Measurements from ENCODE around the gene PARD6G. TPM values are rescaled to one million over a fixed set of nuclear protein-coding genes. Genes with fewer than 3 reads are reported as not detected.

PARD6G gene
- total RNA-seq, 4 donors from 2014 or later: 24.3 to 37.8 (median 33.1) TPM

- no peak for DNase-seq
- 58 to 68% methylated on average over 6 of the region's 12 CpGs for WGBS, 2 donors
- Histone ChIP-seq H3K36me3 (peaks cover 0 to 6% (median 0%) of the 10 kb centered on the region in 3 donors), H3K4me1 (peaks cover 0 to 60% (median 31%) of the 10 kb centered on the region in 3 donors), H3K27ac (peak overlapping the region in 3 of 4 donors; percentile 39 to 91 (median 66)), H3K27me3 (no peaks in the 10 kb centered on the region), H3K4me3 (no peak overlapping the region), H3K9me3 (no peaks in the 10 kb centered on the region)
- intact Hi-C loops (cut with DNase I): no loop called here
- TF ChIP-seq POLR2A (IDR thresholded peaks at IDR 0.05): no peak
- no peak for TF ChIP-seq CTCF (IDR thresholded peaks at IDR 0.05)
Measured at GRCh38 chr18:80181642-80182461, 65.5 kb downstream of the PARD6G start.

GRCh38 chr18:80180778-80181564 is 66.3 kb downstream of the PARD6G start:
- peaks cover 0 to 6% (median 0%) of the 10 kb centered on the region in 3 donors for H3K36me3 ChIP-seq
- no peak overlapping the region for H3K4me3 ChIP-seq
- intact Hi-C loops (cut with DNase I): no loop called here
- no peak for DNase-seq
- no peaks in the 10 kb centered on the region for H3K27me3 ChIP-seq
- TF ChIP-seq CTCF (IDR thresholded peaks at IDR 0.05): no peak
- TF ChIP-seq POLR2A (IDR thresholded peaks at IDR 0.05): no peak
- 90 to 95% methylated on average over 12 to 14 of the region's 33 CpGs for WGBS, 2 donors
- no peaks in the 10 kb centered on the region for H3K9me3 ChIP-seq
- peaks cover 4 to 69% (median 31%) of the 10 kb centered on the region in 3 donors for H3K4me1 ChIP-seq
- peak overlapping the region; percentile 72 to 91 (median 82) for H3K27ac ChIP-seq

GRCh38 chr18:80179857-80180558 is 67.3 kb downstream of the PARD6G start:
- peak in 1 of 4 donors; percentile 16 for TF ChIP-seq POLR2A (IDR thresholded peaks at IDR 0.05)
- peak in 3 of 6 experiments; percentile 26 to 65 (median 38) for TF ChIP-seq CTCF (IDR thresholded peaks at IDR 0.05)
- intact Hi-C loops (cut with DNase I): no loop called here
- peak overlapping the region; percentile 72 to 91 (median 82) for H3K27ac ChIP-seq
- DNase-seq: no peak
- WGBS, 2 donors: 50 to 53% methylated on average over 8 to 10 of the region's 20 CpGs
- peaks cover 0 to 6% (median 0%) of the 10 kb centered on the region in 3 donors for H3K36me3 ChIP-seq
- H3K27me3 ChIP-seq: no peaks in the 10 kb centered on the region
- H3K4me3 ChIP-seq: peak overlapping the region in 1 of 4 donors; percentile 11
- no peaks in the 10 kb centered on the region for H3K9me3 ChIP-seq
- H3K4me1 ChIP-seq: peaks cover 4 to 79% (median 31%) of the 10 kb centered on the region in 3 donors

- intact Hi-C loops (cut with DNase I): no loop called here
- 44 to 54% methylated on average over 11 to 18 of the region's 30 CpGs for WGBS, 2 donors
- H3K4me3 ChIP-seq: no peak overlapping the region
- H3K36me3 ChIP-seq: peaks cover 0 to 3% (median 0%) of the 10 kb centered on the region in 3 donors
- peak overlapping the region; percentile 72 to 91 (median 82) for H3K27ac ChIP-seq
- H3K4me1 ChIP-seq: peaks cover 4 to 82% (median 31%) of the 10 kb centered on the region in 3 donors
- no peaks in the 10 kb centered on the region for H3K27me3 ChIP-seq
- no peak for TF ChIP-seq POLR2A (IDR thresholded peaks at IDR 0.05)
- TF ChIP-seq CTCF (IDR thresholded peaks at IDR 0.05): no peak
- no peaks in the 10 kb centered on the region for H3K9me3 ChIP-seq
- no peak for DNase-seq
Measured at GRCh38 chr18:80178935-80179818, 68.1 kb downstream of the PARD6G start.
